Transverse colon (tissue), 4 donors: ENCODE measurements around the gene NUDT15. TPM values are rescaled to one million over a fixed set of nuclear protein-coding genes. Genes with fewer than 3 reads are reported as not detected.

Source experiments
- DNase-seq: peaks from one replicate; pipeline ENCODE4 v3.0.0-alpha.2; 2019
- H3K27ac ChIP-seq, 4 donors: fragments of 200-600 bp; sonication (generic); 2 replicates each; pipeline ENCODE4 v1.5.1; 2016 to 2018; ENCODE audit warnings: inconsistent platforms in 4 of 4
- H3K27me3 ChIP-seq: fragments of 200-600 bp; sonication (generic); 2 replicates; pipeline ENCODE4 v1.5.1; 2017; ENCODE audit warnings: inconsistent platforms
- H3K36me3 ChIP-seq, 4 donors: fragments of 200-600 bp; sonication (generic); 2 replicates each; pipeline ENCODE4 v1.5.1; 2017 to 2019; ENCODE audit warnings: inconsistent platforms in 4 of 4
- H3K4me1 ChIP-seq, 4 donors: fragments of 200-600 bp; sonication (generic); 2 replicates each; pipeline ENCODE4 v1.5.1; 2017 to 2020; ENCODE audit warnings: inconsistent platforms in 4 of 4
- H3K4me3 ChIP-seq, 4 donors: fragments of 200-600 bp; sonication (generic); 1 replicate in 1 of 4; 2 replicates in 3 of 4; pipeline versions ENCODE4 v1.5.1 to v1.6.1; 2017 to 2019; ENCODE audit warnings: inconsistent platforms in 4 of 4
- H3K9me3 ChIP-seq, 2 donors: fragments of 200-600 bp; sonication (generic); 2 replicates each; pipeline ENCODE4 v1.5.1; 2017 to 2019; ENCODE audit warnings: inconsistent platforms in 2 of 2
- EP300 ChIP-seq: sonication (generic); formaldehyde crosslinking; IDR thresholded peaks from one replicate; pipeline ENCODE4 v1.6.1; 2017; ENCODE audit warnings: antibody characterized with exemption, low read depth
- POLR2A ChIP-seq: fragments of 450-650 bp; IDR thresholded peaks from one replicate; pipeline ENCODE4 v1.6.1; 2016; ENCODE audit warnings: antibody characterized with exemption, mild to moderate bottlenecking, moderate library complexity
- POLR2AphosphoS5 ChIP-seq, 3 donors: sonication (generic); formaldehyde crosslinking; IDR thresholded peaks; one replicate each; pipeline ENCODE4 v1.6.1; 2016; ENCODE audit warnings: antibody characterized with exemption in 3 of 3
- WGBS, 2 donors: methylation state at CpG; one replicate each; pipeline ENCODE4 v1.1.5; 2018; ENCODE audit warnings: low coverage in 1 of 2; 5-methylcytosine and 5-hydroxymethylcytosine counted together
- in situ Hi-C, 4 donors: fragments of 200-750 bp; cut with MboI; loops; one replicate each; pipeline versions ENCODE4 v1.15.0 to v1.15.1; 2017; ENCODE audit warnings: low sequenced_read_pairs in 3 of 4, low pct_ligation_motif_present in 1 of 4, low pct_unique_long_range_greater_than_20kb in 1 of 4
- intact Hi-C: fragments of 100-400 bp; cut with DNase I; formaldehyde crosslinking; loops from one replicate; pipeline ENCODE4 v1.15.1; 2023; ENCODE audit warnings: low total_unique reads
- total RNA-seq, 4 donors: library from RNA; depleted of rRNA; stranded (reverse); fragments of >200 nt; gene quantifications; one replicate each; pipeline ENCODE4 v1.1.0, GENCODE V29; 2016
- TF ChIP-seq, protein P1 (sequence below), 5 experiments: fragments of 200-600 bp in 3 of 5; fragments of 450-650 bp in 2 of 5; sonication (generic) in 3 of 5; IDR thresholded peaks; 1 replicate in 2 of 5; 2 replicates in 3 of 5; pipeline ENCODE4 v1.5.1; 2016 to 2017; ENCODE audit warnings: antibody characterized with exemption in 5 of 5, inconsistent platforms in 3 of 5, mild to moderate bottlenecking in 2 of 5, moderate library complexity in 1 of 5

NUDT15 gene
- total RNA-seq, 4 donors from 2014 or later = 0.40 to 16.1 (median 11.4) TPM

DNA sequence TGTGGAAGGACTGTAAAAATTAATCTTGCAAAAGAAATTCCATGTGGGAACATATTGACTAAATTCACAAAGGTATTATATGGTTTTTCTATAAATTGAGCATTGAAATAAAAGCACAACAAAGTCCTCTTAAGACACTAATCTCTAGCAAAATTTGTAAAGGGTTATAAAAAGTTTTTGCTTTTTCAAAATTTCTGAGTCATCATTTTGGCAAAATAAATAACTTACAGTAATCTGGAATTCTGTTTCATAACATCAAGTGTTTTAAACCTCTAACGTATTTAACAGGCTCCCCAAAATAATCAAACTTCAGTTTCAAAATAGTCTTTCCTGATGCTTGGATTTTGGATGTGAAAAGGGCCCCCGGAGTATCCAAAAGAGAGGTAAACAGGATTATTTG is 31.4 kb downstream of the NUDT15 start:
- H3K4me1 ChIP-seq = no peaks in the 10 kb centered on the region
- no peaks in the 10 kb centered on the region for H3K27me3 ChIP-seq
- no peak overlapping the region for H3K27ac ChIP-seq
- TF ChIP-seq POLR2A (no peak), EP300 (no peak), POLR2AphosphoS5 (IDR thresholded peaks at IDR 0.05) (no peak)
- TF ChIP-seq, protein P1, sequence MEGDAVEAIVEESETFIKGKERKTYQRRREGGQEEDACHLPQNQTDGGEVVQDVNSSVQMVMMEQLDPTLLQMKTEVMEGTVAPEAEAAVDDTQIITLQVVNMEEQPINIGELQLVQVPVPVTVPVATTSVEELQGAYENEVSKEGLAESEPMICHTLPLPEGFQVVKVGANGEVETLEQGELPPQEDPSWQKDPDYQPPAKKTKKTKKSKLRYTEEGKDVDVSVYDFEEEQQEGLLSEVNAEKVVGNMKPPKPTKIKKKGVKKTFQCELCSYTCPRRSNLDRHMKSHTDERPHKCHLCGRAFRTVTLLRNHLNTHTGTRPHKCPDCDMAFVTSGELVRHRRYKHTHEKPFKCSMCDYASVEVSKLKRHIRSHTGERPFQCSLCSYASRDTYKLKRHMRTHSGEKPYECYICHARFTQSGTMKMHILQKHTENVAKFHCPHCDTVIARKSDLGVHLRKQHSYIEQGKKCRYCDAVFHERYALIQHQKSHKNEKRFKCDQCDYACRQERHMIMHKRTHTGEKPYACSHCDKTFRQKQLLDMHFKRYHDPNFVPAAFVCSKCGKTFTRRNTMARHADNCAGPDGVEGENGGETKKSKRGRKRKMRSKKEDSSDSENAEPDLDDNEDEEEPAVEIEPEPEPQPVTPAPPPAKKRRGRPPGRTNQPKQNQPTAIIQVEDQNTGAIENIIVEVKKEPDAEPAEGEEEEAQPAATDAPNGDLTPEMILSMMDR (IDR thresholded peaks at IDR 0.05) = no peak
- 86 to 97% methylated on average over 2 of the region's 2 CpGs for WGBS, 2 donors
- intact Hi-C loops (no loop called here), in situ Hi-C loops (no loop called here)
- DNase-seq = no peak
- peaks cover 0 to 33% of the 10 kb centered on the region in 2 donors for H3K9me3 ChIP-seq
- no peak overlapping the region for H3K4me3 ChIP-seq
- H3K36me3 ChIP-seq = peaks cover 3 to 64% (median 34%) of the 10 kb centered on the region in 4 donors

GRCh38 chr13:48069573-48069972 is 32.0 kb downstream of the NUDT15 start:
- no peak overlapping the region for H3K27ac ChIP-seq
- no peak overlapping the region for H3K4me3 ChIP-seq
- TF ChIP-seq, protein P1 (IDR thresholded peaks at IDR 0.05) = no peak
- TF ChIP-seq POLR2A (no peak), POLR2AphosphoS5 (IDR thresholded peaks at IDR 0.05) (no peak), EP300 (no peak)
- intact Hi-C loops = no loop called here
- no peak for DNase-seq
- H3K27me3 ChIP-seq = no peaks in the 10 kb centered on the region
- H3K4me1 ChIP-seq = no peaks in the 10 kb centered on the region
- H3K9me3 ChIP-seq = peaks cover 0 to 33% of the 10 kb centered on the region in 2 donors
- H3K36me3 ChIP-seq = peaks cover 3 to 69% (median 35%) of the 10 kb centered on the region in 4 donors
- WGBS, 2 donors = 82 to 96% methylated on average over 1 of the region's 1 CpG
- in situ Hi-C loops = no loop called here

- Histone ChIP-seq H3K36me3 (peaks cover 3 to 82% (median 39%) of the 10 kb centered on the region in 4 donors), H3K9me3 (peaks cover 0 to 33% of the 10 kb centered on the region in 2 donors), H3K27ac (no peak overlapping the region), H3K4me1 (no peaks in the 10 kb centered on the region), H3K4me3 (no peak overlapping the region), H3K27me3 (no peaks in the 10 kb centered on the region)
- no peak for TF ChIP-seq POLR2AphosphoS5 (IDR thresholded peaks at IDR 0.05)
- TF ChIP-seq, protein P1 (IDR thresholded peaks at IDR 0.05) = no peak
- no peak for TF ChIP-seq POLR2A
- no peak for TF ChIP-seq EP300
- no peak for DNase-seq
- in situ Hi-C loops (no loop called here), intact Hi-C loops (no loop called here)
- 79 to 100% methylated on average over 2 to 5 of the region's 5 CpGs for WGBS, 2 donors
Observed at GRCh38 chr13:48070942-48071341, 33.4 kb downstream of the NUDT15 start.

GRCh38 chr13:48072304-48072703 is 34.8 kb downstream of the NUDT15 start:
- Histone ChIP-seq H3K9me3 (peaks cover 0 to 33% of the 10 kb centered on the region in 2 donors), H3K36me3 (peaks cover 4 to 84% (median 41%) of the 10 kb centered on the region in 4 donors), H3K27ac (no peak overlapping the region), H3K4me3 (no peak overlapping the region), H3K27me3 (no peaks in the 10 kb centered on the region), H3K4me1 (no peaks in the 10 kb centered on the region)
- no peak for DNase-seq
- in situ Hi-C loops (no loop called here), intact Hi-C loops (no loop called here)
- 98 to 100% methylated on average over 1 to 3 of the region's 3 CpGs for WGBS, 2 donors
- TF ChIP-seq POLR2A = no peak
- TF ChIP-seq EP300 = no peak
- TF ChIP-seq POLR2AphosphoS5 (IDR thresholded peaks at IDR 0.05) = no peak
- TF ChIP-seq, protein P1 (IDR thresholded peaks at IDR 0.05) = no peak
